ENCODE data around the gene FAM222A. TPM values are rescaled to one million over a fixed set of nuclear protein-coding genes. Genes with fewer than 3 reads are reported as not detected.

Gene FAM222A
- 4.8 and 5.1 TPM in 2 replicates for total RNA-seq (2014; rRNA removed; shearing (Covaris generic))

DNA sequence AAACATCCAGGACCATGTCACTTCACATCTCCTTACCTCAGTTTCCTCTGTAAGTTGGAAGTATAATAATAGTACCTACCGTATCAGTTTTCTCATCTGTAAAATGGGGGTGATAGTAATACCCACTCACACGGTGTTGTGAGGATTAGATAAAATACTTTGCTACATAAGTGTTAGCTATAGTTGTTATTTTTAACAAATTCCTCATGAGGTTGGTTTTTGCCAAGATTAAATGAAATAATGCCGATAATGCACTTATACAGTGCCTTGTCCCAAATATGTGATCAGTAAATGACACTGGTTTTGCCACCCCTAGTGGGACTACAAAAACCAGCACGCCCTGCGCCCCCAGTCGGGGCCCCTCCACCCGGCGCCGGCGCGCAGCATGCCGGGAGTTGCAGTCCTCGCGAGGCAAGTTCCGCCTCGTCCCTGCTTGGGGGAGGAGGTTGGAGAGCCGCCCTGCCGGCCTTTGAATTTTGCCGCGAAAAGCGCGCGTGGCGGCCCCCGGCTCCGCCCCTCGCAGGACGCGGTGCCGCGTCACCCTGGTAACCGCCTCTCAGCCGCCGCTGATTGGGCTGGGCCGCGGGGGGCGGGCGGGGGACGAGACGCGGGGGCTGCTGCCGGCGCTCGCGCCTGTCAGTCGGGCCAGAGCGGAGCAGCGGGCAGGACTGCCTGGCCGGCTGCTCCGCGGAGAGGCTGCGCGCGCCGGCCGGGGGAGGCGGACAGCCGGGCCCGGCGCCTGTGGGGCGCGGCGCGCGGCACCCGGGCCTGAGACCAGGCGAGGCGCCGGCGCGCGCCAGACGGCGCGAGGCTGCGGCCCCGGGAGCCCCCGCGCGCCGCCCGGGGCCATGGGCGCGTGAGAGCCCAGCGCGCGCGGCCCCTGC, at the start of gene FAM222A:
FAM222A (plus strand) TSS at position 639 of the 884 bp plus-strand sequence. CDS start 30,322 bp downstream, outside the sequence.
- peak; percentile 92 for DNase-seq (ENCODE audit: low spot score)

- DNase-seq (ENCODE audit: low spot score) = no peak
These were observed 49.2 kb upstream of the FAM222A start for GRCh38 chr12:109664402-109664801.

GRCh38 chr12:109666068-109666467, 47.6 kb upstream of the FAM222A start:
- DNase-seq (ENCODE audit: low spot score) = no peak

DNA sequence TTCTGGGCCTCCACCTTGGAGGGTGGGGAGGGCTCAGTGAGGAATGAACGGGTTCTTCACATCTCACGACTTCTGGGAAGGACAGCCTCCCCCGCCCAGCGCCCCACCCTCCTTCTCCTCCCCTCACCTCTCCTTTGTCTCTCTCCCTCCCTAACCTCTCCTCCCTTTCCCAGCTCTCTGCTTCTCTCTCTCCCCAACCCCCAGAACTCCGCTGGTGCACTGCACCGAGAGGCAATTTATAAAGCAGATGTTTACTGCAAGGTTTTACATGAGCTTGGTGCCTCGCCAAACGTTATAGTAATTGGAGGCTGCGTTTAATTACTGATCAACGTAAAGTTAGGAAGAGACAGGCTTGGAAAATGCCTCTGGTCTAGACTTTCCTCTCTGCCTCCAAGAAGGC, 42.9 kb upstream of the FAM222A start:
- no peak for DNase-seq (ENCODE audit: low spot score)

DNA sequence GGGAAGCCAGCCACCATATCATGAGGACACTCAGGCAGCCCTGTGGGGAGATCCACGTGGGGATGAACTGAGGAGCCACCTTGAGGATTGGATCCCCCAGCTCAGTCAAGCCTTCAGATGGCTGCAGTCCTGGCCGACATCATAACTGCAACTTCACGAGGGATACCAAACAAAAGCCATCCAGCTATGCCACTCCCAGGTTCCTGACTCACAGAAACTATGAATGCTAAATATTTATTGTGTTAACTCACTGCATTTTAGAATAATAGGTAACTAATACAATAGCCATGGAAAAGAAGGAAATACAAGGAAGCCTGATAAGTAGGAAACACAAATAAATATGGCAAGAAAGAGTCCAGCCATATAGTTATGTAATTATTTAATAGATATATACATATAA, 42.1 kb upstream of the FAM222A start:
- DNase-seq (ENCODE audit: low spot score) = no peak

GRCh38 chr12:109673379-109673778, 40.2 kb upstream of the FAM222A start:
- DNase-seq (ENCODE audit: low spot score) = no peak

GRCh38 chr12:109673884-109674283, 39.7 kb upstream of the FAM222A start:
- no peak for DNase-seq (ENCODE audit: low spot score)

GRCh38 chr12:109675411-109675810, 38.2 kb upstream of the FAM222A start:
- no peak for DNase-seq (ENCODE audit: low spot score)

DNA sequence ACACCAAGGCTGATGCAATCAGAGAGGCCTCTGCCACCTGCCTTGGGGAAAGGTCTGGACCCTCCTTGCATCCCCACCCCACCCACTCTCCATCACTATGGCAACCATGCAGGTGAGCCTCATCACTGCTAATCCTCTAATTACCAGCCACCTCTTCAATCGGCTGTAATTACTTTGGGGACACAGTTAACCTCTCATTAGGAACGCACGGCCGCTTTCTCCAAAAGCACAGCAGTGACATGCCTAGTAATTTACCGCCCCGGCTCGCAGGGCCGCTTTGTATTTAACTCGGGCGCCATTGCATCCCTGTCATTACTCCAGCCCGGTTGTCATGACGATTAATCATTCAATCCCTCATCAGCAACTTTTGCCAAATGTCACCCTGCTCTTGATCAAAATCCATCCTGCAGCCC, 36.3 kb upstream of the FAM222A start:
- no peak for DNase-seq (ENCODE audit: low spot score)

GRCh38 chr12:109678719-109679118, 34.9 kb upstream of the FAM222A start:
- no peak for DNase-seq (ENCODE audit: low spot score)

DNA sequence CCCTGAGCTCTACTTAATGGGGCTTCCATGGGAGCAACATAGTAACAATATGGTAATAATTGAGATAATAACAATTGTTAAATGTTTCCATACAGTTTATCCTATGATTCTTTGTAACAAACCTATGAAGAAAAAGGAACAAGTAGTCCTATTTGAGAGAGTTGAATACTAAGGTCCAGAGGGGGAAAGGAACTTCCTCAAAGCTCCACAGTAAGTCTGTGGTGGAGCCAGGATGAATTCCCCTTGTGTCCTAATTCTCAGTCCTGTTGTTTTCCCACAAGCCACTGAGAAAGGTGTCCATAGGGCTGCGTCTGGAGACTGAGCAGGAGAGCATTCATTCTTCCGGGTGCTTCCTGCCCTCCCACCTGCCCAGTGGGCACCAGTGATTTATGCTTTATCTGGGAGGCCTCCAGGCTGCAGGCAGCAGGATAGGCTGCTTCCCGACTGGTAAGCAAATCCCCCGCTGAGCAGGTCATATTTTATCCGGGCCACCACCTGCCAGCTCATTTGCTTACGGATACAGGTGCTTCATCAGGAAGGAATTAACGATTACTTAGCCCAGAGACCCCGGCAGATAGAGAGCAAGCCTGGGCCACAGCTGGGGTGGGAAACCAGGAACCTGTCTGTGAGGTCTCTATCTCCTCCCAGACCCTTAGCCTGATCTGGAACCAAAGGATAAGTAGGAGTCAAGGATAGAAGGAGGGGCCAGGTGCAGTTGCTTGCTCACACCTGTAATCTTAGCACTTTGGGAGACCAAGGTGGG, 33.9 kb upstream of the FAM222A start:
- no peak for DNase-seq (ENCODE audit: low spot score)

- DNase-seq (ENCODE audit: low spot score) = no peak
These were observed 33.2 kb upstream of the FAM222A start for GRCh38 chr12:109680264-109681005.

- no peak for DNase-seq (ENCODE audit: low spot score)
These were observed 31.5 kb upstream of the FAM222A start for GRCh38 chr12:109681986-109682707.

DNA sequence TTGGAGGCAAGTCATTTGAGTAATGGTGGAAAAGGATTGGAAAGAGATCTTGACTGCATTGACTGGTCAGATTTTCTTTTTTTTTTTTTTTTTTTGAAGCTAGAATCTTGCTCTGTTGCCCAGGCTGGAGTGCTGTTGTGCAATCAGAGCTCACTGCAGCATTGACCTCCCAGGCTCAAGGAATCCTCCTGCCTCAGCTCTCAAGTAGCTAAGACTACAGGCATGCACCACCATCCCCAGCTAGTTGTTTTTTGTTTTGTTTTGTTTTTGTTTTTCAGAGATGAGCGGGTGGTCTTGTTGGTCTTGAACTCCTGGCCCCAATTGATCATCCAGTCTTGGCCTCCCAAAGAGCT, 30.9 kb upstream of the FAM222A start:
- DNase-seq (ENCODE audit: low spot score) = no peak

GRCh38 chr12:109683316-109683715, 30.3 kb upstream of the FAM222A start:
- DNase-seq (ENCODE audit: low spot score) = no peak

GRCh38 chr12:109685574-109686447, 27.8 kb upstream of the FAM222A start:
- no peak for DNase-seq (ENCODE audit: low spot score)

DNA sequence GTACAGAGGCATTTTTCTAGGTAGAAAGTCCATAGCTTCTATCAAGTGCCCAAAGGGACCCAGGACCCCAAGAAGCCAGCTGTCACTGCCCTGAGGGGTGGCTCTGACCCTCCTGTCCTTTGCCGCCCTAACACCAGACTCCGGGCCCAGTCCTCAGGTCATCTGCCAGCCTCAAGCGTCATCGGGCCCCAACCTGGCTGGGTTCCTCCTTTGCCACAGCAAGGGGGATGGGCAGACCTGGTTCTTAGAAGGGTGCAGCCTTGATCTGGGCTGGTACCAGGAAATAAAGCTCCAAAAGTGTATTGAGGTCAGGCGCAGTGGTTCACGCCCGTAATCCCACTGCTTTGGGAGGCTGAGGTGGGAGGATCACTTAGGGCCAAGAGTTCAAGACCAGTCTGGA, 27.1 kb upstream of the FAM222A start:
- DNase-seq (ENCODE audit: low spot score) = no peak

GRCh38 chr12:109687250-109687649, 26.4 kb upstream of the FAM222A start:
- DNase-seq (ENCODE audit: low spot score) = no peak

DNA sequence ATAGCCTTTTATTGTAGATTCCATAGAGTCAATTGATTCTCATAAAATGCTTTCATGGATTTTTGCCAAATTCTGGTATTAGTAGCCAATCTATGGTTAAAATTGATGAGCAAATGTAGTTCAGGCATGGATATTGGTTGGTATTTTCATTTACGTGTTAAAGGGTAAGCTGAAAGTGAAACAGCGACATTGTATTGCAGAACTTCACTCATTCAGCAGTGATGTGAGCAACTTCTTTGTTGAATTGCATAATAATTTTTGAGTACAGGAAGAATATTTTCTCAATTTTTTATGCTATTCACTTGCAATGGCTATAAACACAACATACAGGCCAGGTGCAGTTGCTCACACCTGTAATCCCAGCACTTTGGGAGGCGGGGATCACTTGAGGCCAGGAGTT, 24.2 kb upstream of the FAM222A start:
- no peak for DNase-seq (ENCODE audit: low spot score)

GRCh38 chr12:109693160-109693559, 20.5 kb upstream of the FAM222A start:
- no peak for DNase-seq (ENCODE audit: low spot score)

Measured in HT-29 (cell line).